ENCODE measurements around the gene EIF2B2. TPM values are rescaled to one million over a fixed set of nuclear protein-coding genes. Genes with fewer than 3 reads are reported as not detected.

The EIF2B2 gene
- total RNA-seq, 2 experiments from 2014 or later, result 21.0 to 24.2 TPM

GRCh38 chr14:75046899-75047298, 44.2 kb downstream of the EIF2B2 start:
- H3K36me3 ChIP-seq (ENCODE audit: insufficient read depth, low read length), result peaks cover 5% of the 10 kb centered on the region
- DNase-seq (no peak), ATAC-seq (ENCODE audit: poor library complexity) (no peak)
- intact Hi-C loops (cut with DNase I, micrococcal nuclease), result loop anchor here in 1 of 2 experiments (2.0 kb wide), 1 partner anchor 42 kb away; no protein-coding TSS in a partner anchor
- Mint-ChIP-seq H3K4me1 (ENCODE audit: low read depth) (peaks cover 87% of the 10 kb centered on the region), H3K27me3 (no peaks in the 10 kb centered on the region), H3K4me3 (no peak overlapping the region), H3K9me3 (no peaks in the 10 kb centered on the region), H3K27ac (no peak overlapping the region), H3K36me3 (ENCODE audit: low read depth) (peaks cover 65% of the 10 kb centered on the region)
- H3K27ac ChIP-seq (ENCODE audit: low read depth in 1 of 2, low read length in 2 of 2), result no peak overlapping the region
- POLR2A ChIA-PET, result no interaction called here
- TF ChIP-seq CTCF (IDR thresholded peaks at IDR 0.05), result no peak
- H3K27me3 ChIP-seq (ENCODE audit: control insufficient read depth in 1 of 2, insufficient read depth in 2 of 2, low read length in 2 of 2), result no peaks in the 10 kb centered on the region
- CTCF ChIA-PET, result no interaction called here
- no peaks in the 10 kb centered on the region for H3K9me3 ChIP-seq (ENCODE audit: control insufficient read depth in 1 of 2, insufficient read depth in 1 of 2, low read length in 2 of 2)
- H3K4me3 ChIP-seq (ENCODE audit: low read length), result no peak overlapping the region
- peaks cover 17% of the 10 kb centered on the region for H3K4me1 ChIP-seq (ENCODE audit: insufficient read depth, low read length)

- Mint-ChIP-seq H3K27me3 (no peaks in the 10 kb centered on the region), H3K4me3 (no peak overlapping the region), H3K9me3 (no peaks in the 10 kb centered on the region), H3K36me3 (ENCODE audit: low read depth) (peaks cover 59% of the 10 kb centered on the region), H3K27ac (no peak overlapping the region), H3K4me1 (ENCODE audit: low read depth) (peaks cover 83% of the 10 kb centered on the region)
- ChIA-PET CTCF (no interaction called here), POLR2A (no interaction called here)
- no peak overlapping the region for H3K27ac ChIP-seq (ENCODE audit: low read depth in 1 of 2, low read length in 2 of 2)
- no peaks in the 10 kb centered on the region for H3K27me3 ChIP-seq (ENCODE audit: control insufficient read depth in 1 of 2, insufficient read depth in 2 of 2, low read length in 2 of 2)
- ATAC-seq (ENCODE audit: poor library complexity) (no peak), DNase-seq (no peak)
- H3K9me3 ChIP-seq (ENCODE audit: control insufficient read depth in 1 of 2, insufficient read depth in 1 of 2, low read length in 2 of 2), result no peaks in the 10 kb centered on the region
- TF ChIP-seq CTCF (IDR thresholded peaks at IDR 0.05), result no peak
- intact Hi-C loops (cut with DNase I, micrococcal nuclease), result loop anchor here in 1 of 2 experiments (2.0 kb wide), 1 partner anchor 43 kb away; no protein-coding TSS in a partner anchor
- no peaks in the 10 kb centered on the region for H3K36me3 ChIP-seq (ENCODE audit: insufficient read depth, low read length)
- H3K4me1 ChIP-seq (ENCODE audit: insufficient read depth, low read length), result peaks cover 17% of the 10 kb centered on the region
- no peak overlapping the region for H3K4me3 ChIP-seq (ENCODE audit: low read length)
These were observed 44.8 kb downstream of the EIF2B2 start for GRCh38 chr14:75047506-75047905.

- H3K9me3 ChIP-seq (ENCODE audit: control insufficient read depth in 1 of 2, insufficient read depth in 1 of 2, low read length in 2 of 2), result no peaks in the 10 kb centered on the region
- POLR2A ChIA-PET, result no interaction called here
- H3K27ac ChIP-seq (ENCODE audit: low read depth in 1 of 2, low read length in 2 of 2), result no peak overlapping the region
- intact Hi-C loops (cut with DNase I, micrococcal nuclease), result no loop called here
- H3K36me3 ChIP-seq (ENCODE audit: insufficient read depth, low read length), result no peaks in the 10 kb centered on the region
- TF ChIP-seq CTCF (IDR thresholded peaks at IDR 0.05), result no peak
- H3K27me3 ChIP-seq (ENCODE audit: control insufficient read depth in 1 of 2, insufficient read depth in 2 of 2, low read length in 2 of 2), result no peaks in the 10 kb centered on the region
- peaks cover 17% of the 10 kb centered on the region for H3K4me1 ChIP-seq (ENCODE audit: insufficient read depth, low read length)
- CTCF ChIA-PET, result interaction anchor here (1.9 kb wide), 1 partner anchor 187 kb away, joined by 5 read pairs; no protein-coding TSS in a partner anchor
- H3K4me1 Mint-ChIP-seq (ENCODE audit: low read depth), result peaks cover 82% of the 10 kb centered on the region
- H3K4me3 ChIP-seq (ENCODE audit: low read length), result no peak overlapping the region
- H3K9me3 Mint-ChIP-seq, result no peaks in the 10 kb centered on the region
- ATAC-seq (ENCODE audit: poor library complexity) (no peak), DNase-seq (no peak)
- H3K36me3 Mint-ChIP-seq (ENCODE audit: low read depth), result peaks cover 55% of the 10 kb centered on the region
- H3K4me3 Mint-ChIP-seq, result no peak overlapping the region
- no peaks in the 10 kb centered on the region for H3K27me3 Mint-ChIP-seq
- H3K27ac Mint-ChIP-seq, result no peak overlapping the region
These were observed 45.4 kb downstream of the EIF2B2 start for GRCh38 chr14:75048101-75048500.
